Gastroesophageal sphincter (tissue), 4 donors: ENCODE data around the gene LINC01488. TPM values are rescaled to one million over a fixed set of nuclear protein-coding genes. Genes with fewer than 3 reads are reported as not detected.

Source experiments
- ATAC-seq: fragments of 150-250 bp; one replicate; pipeline ENCODE4 v1.9.1; 2016; ENCODE audit warnings: mild to moderate bottlenecking, moderate library complexity
- H3K27ac ChIP-seq, 4 donors: fragments of 200-600 bp; sonication (generic) in 3 of 4; 1 replicate in 3 of 4; 2 replicates in 1 of 4; pipeline ENCODE4 v1.5.1; 2016 to 2019
- H3K27me3 ChIP-seq: fragments of 200-600 bp; sonication (generic); one replicate; pipeline ENCODE4 v1.5.1; 2019
- H3K36me3 ChIP-seq, 2 donors: fragments of 200-600 bp; sonication (generic); one replicate each; pipeline ENCODE4 v1.5.1; 2019; ENCODE audit warnings: control low read depth in 1 of 2
- H3K4me1 ChIP-seq, 3 donors: fragments of 200-600 bp; sonication (generic); 1 replicate in 2 of 3; 2 replicates in 1 of 3; pipeline ENCODE4 v1.5.1; 2016 to 2019; ENCODE audit warnings: control low read depth in 2 of 3
- H3K4me3 ChIP-seq, 2 donors: fragments of 200-600 bp; sonication (generic); one replicate each; pipeline ENCODE4 v1.5.1; 2019; ENCODE audit warnings: mild to moderate bottlenecking in 1 of 2, moderate library complexity in 1 of 2
- H3K9me3 ChIP-seq, 3 donors: fragments of 200-600 bp; sonication (generic); one replicate each; pipeline ENCODE4 v1.5.1; 2017 to 2019; ENCODE audit warnings: control low read depth in 2 of 3
- EP300 ChIP-seq: sonication (generic); formaldehyde crosslinking; IDR thresholded peaks from one replicate; pipeline ENCODE4 v1.6.1; 2017; ENCODE audit warnings: antibody characterized with exemption, mild to moderate bottlenecking
- POLR2A ChIP-seq, 2 donors: fragments of 450-650 bp; IDR thresholded peaks; one replicate each; pipeline ENCODE4 v1.6.1; 2017; ENCODE audit warnings: antibody characterized with exemption in 2 of 2, mild to moderate bottlenecking in 2 of 2, moderate library complexity in 1 of 2
- POLR2AphosphoS5 ChIP-seq: sonication (generic); formaldehyde crosslinking; IDR thresholded peaks from one replicate; pipeline ENCODE4 v1.6.1; 2017; ENCODE audit warnings: antibody characterized with exemption
- WGBS, 2 donors: methylation state at CpG; one replicate each; pipeline ENCODE4 v1.1.5; 2018; ENCODE audit warnings: low coverage in 1 of 2; 5-methylcytosine and 5-hydroxymethylcytosine counted together
- total RNA-seq, 4 donors: library from RNA; depleted of rRNA; stranded (reverse); fragments of >200 nt; gene quantifications; one replicate each; pipeline ENCODE4 v1.1.0, GENCODE V29; 2016
- TF ChIP-seq, protein P1 (sequence below), 4 experiments: fragments of 200-600 bp in 2 of 4; fragments of 450-650 bp in 2 of 4; sonication (generic) in 1 of 4; IDR thresholded peaks; one replicate each; pipeline ENCODE4 v1.5.1; 2017 to 2019; ENCODE audit warnings: antibody characterized with exemption in 4 of 4, mild to moderate bottlenecking in 2 of 4, moderate library complexity in 2 of 4

Gene LINC01488
- total RNA-seq, 4 donors from 2014 or later: not detected

DNA sequence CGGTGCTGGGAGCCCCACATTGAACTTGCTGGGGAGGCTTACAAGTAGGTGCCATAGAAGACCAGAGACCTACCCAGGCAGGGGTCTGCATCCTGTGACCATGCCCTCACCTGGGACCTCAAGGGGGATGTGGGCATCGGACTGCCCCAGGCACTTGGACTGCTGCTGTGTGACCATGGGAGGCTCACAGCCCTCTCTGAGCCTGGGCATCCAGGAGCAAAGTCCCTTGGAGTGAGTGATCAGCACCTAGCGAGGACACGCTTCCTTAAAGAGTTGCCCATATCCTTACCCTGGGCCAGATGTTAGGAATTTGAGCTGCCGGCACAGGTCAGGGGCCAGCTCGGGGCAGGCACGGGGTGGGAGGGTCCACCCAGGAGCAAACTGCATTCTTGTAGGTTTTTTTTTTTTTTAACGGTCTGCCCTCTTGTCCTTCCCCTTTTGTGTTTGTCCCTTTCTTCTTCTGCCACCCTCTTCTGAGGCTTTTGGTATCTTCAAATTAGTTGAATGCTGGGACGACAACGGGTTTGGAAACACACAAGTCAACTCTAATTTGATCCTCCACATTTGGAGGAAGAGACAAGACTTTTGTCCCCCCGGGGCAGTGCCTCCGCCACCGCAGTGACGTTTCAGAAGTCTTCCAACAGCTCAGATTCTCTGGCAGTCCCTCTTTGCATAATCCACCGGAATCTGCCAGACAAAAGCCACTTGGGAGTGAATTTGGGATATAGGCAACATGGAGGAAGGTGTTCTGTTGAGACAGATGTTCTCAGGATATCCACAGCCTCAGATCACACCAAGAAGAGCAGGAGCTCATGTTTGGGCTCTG, 46.1 kb upstream of the LINC01488 start:
- no peak for ATAC-seq
- WGBS, 2 donors: 60 to 70% methylated on average over 10 to 11 of the region's 15 CpGs
- TF ChIP-seq, protein P1, sequence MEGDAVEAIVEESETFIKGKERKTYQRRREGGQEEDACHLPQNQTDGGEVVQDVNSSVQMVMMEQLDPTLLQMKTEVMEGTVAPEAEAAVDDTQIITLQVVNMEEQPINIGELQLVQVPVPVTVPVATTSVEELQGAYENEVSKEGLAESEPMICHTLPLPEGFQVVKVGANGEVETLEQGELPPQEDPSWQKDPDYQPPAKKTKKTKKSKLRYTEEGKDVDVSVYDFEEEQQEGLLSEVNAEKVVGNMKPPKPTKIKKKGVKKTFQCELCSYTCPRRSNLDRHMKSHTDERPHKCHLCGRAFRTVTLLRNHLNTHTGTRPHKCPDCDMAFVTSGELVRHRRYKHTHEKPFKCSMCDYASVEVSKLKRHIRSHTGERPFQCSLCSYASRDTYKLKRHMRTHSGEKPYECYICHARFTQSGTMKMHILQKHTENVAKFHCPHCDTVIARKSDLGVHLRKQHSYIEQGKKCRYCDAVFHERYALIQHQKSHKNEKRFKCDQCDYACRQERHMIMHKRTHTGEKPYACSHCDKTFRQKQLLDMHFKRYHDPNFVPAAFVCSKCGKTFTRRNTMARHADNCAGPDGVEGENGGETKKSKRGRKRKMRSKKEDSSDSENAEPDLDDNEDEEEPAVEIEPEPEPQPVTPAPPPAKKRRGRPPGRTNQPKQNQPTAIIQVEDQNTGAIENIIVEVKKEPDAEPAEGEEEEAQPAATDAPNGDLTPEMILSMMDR (IDR thresholded peaks at IDR 0.05): no peak
- TF ChIP-seq POLR2A (IDR thresholded peaks at IDR 0.05) (no peak), EP300 (no peak), POLR2AphosphoS5 (no peak)
- Histone ChIP-seq H3K27me3 (no peaks in the 10 kb centered on the region), H3K36me3 (no peaks in the 10 kb centered on the region), H3K27ac (no peak overlapping the region), H3K4me3 (no peak overlapping the region), H3K9me3 (no peaks in the 10 kb centered on the region), H3K4me1 (no peaks in the 10 kb centered on the region)

DNA sequence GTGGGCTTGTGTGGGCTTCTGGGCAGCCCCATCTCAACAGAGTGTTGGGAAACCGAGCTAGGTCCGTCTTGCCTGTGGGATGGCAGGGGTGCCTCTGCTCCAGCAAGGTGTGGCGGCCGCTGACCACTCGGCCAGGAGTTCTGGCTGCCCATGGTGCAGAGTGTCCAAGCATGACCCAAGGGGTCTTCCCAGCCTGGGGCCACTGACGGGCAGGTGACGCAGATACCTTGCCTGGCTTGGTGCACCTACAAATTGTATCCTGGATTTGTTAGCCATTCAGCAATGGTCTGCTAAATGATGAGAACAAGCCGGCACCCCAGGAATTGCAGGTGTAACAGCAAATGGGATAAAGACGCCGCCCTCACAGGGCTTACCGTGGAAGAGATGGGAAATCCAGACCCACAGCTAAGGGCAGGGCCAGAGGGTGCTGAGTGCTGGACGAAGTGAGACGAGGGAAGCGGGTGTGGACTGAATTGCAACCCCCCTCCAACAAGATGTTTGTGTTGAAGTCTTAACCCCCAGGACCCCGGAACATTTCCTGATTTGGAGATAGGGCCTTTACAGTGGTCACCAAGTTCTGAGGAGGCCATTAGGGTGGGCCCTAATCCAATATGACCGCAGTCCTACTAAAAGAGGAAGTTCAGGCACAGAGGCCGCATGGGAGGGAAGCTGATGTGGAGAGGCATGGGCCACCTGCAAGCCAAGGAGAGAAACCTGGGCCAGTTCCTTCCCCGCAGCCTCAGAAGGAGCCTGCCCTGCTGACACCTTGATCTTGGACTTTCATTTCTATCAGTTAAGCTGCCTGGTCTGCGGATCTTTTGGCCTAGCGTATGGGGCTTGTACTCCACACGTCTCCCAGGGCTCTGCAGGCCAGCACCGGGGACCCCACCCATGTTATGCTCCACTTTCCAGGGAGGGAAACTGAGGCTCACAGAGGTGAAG, 45.2 kb upstream of the LINC01488 start:
- WGBS, 2 donors: 86 to 88% methylated on average over 7 to 9 of the region's 22 CpGs
- Histone ChIP-seq H3K4me3 (no peak overlapping the region), H3K4me1 (no peaks in the 10 kb centered on the region), H3K36me3 (no peaks in the 10 kb centered on the region), H3K9me3 (no peaks in the 10 kb centered on the region), H3K27ac (no peak overlapping the region), H3K27me3 (no peaks in the 10 kb centered on the region)
- no peak for ATAC-seq
- TF ChIP-seq, protein P1 (IDR thresholded peaks at IDR 0.05): no peak
- TF ChIP-seq EP300: no peak
- TF ChIP-seq POLR2AphosphoS5: no peak
- TF ChIP-seq POLR2A (IDR thresholded peaks at IDR 0.05): no peak

DNA sequence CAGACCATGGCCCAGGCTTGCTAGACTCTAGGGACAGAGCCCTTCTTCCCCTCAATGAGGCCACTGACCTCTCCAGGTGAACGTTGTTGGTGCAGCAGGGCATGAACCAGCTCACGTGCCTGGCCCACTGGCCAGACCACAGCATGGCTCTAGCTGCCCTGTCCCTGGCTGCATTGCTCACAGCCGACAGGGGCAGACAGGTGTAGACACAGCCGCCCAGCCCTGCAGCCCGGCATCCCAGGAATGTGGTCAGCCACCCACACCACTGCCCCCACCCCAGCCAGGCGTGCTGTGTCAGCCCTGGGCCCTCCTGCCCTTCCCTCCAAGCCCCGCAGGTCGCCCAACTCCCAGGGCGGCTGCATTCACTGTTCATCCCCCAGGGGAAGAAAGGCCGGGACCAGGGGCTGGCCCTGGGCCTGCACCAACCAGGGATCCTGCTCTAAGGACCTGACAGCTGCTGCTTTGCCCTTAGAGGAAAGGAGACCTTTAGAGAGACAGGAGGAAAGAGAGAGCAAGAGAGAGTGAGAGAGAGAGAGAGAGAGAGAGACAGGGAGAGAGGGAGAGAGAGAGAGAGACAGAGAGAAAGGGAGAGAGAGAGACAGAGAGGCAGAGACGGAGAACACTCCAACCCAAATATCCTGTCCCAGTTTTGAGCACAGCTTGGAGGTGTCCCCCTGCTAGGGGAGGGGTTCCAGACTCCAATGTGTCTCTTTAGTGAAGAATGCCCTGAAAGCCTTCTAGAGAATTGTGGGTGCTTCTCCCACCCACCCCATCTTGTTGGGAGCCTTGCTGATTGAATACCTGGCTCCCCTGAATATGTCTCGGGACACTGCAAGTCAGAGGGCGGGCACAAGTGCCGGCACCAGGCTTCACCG, 44.2 kb upstream of the LINC01488 start:
- no peaks in the 10 kb centered on the region for H3K36me3 ChIP-seq
- H3K4me1 ChIP-seq: peaks cover 0 to under 1% (median 0%) of the 10 kb centered on the region in 3 donors
- 85 to 86% methylated on average over 1 of the region's 15 CpGs for WGBS, 2 donors
- no peaks in the 10 kb centered on the region for H3K27me3 ChIP-seq
- TF ChIP-seq EP300 (no peak), POLR2A (IDR thresholded peaks at IDR 0.05) (no peak), POLR2AphosphoS5 (no peak)
- TF ChIP-seq, protein P1 (IDR thresholded peaks at IDR 0.05): no peak
- no peak overlapping the region for H3K27ac ChIP-seq
- no peak overlapping the region for H3K4me3 ChIP-seq
- H3K9me3 ChIP-seq: no peaks in the 10 kb centered on the region
- no peak for ATAC-seq

- TF ChIP-seq POLR2A (IDR thresholded peaks at IDR 0.05) (no peak), POLR2AphosphoS5 (no peak), EP300 (no peak)
- TF ChIP-seq, protein P1 (IDR thresholded peaks at IDR 0.05): no peak
- no peaks in the 10 kb centered on the region for H3K9me3 ChIP-seq
- no peak for ATAC-seq
- H3K27me3 ChIP-seq: no peaks in the 10 kb centered on the region
- no peaks in the 10 kb centered on the region for H3K36me3 ChIP-seq
- 100% methylated on average over 3 of the region's 9 CpGs; no CpG with 5 or more reads in 1 of the 2 donors for WGBS, 2 donors
- no peak overlapping the region for H3K27ac ChIP-seq
- H3K4me1 ChIP-seq: peaks cover 0 to 6% (median 3%) of the 10 kb centered on the region in 3 donors
- H3K4me3 ChIP-seq: no peak overlapping the region
These were observed 43.6 kb upstream of the LINC01488 start for GRCh38 chr11:69437876-69438205.
